GM21576 (cell line): ENCODE results near the gene TM4SF18.

Experiments used
- ATAC-seq: cut with Tn5 transposase; IDR thresholded peaks from one replicate; pipeline ENCODE4 v1.9.1; 2021; ENCODE audit warnings: mild to moderate bottlenecking, moderate library complexity; ENCODE audit not compliant: unreplicated experiment

Gene TM4SF18

GRCh38 chr3:149331396-149331795 is 2.0 kb downstream of the TM4SF18 start:
- no peak for ATAC-seq

GRCh38 chr3:149330609-149331331 is 2.7 kb downstream of the TM4SF18 start:
- no peak for ATAC-seq

GRCh38 chr3:149327156-149327555 is 6.3 kb downstream of the TM4SF18 start:
- ATAC-seq, result no peak

- no peak for ATAC-seq
These were observed 7.9 kb downstream of the TM4SF18 start for GRCh38 chr3:149325581-149325980.

GRCh38 chr3:149324332-149324731 is 9.1 kb downstream of the TM4SF18 start:
- ATAC-seq, result no peak

- ATAC-seq, result no peak
These were observed 11.8 kb downstream of the TM4SF18 start for GRCh38 chr3:149321640-149322039.

GRCh38 chr3:149321136-149321535 is 12.3 kb downstream of the TM4SF18 start:
- ATAC-seq, result no peak

GRCh38 chr3:149319750-149320149 is 13.7 kb downstream of the TM4SF18 start:
- no peak for ATAC-seq

- no peak for ATAC-seq
These were observed 16.4 kb downstream of the TM4SF18 start for GRCh38 chr3:149317072-149317471.

GRCh38 chr3:149316437-149316836 is 17.0 kb downstream of the TM4SF18 start:
- ATAC-seq, result no peak

- no peak for ATAC-seq
These were observed 17.7 kb downstream of the TM4SF18 start for GRCh38 chr3:149315694-149316093.

- no peak for ATAC-seq
These were observed 18.4 kb downstream of the TM4SF18 start for GRCh38 chr3:149314807-149315578.

GRCh38 chr3:149313542-149313941 is 19.9 kb downstream of the TM4SF18 start:
- ATAC-seq, result no peak

GRCh38 chr3:149310796-149311534 is 22.5 kb downstream of the TM4SF18 start:
- no peak for ATAC-seq

GRCh38 chr3:149307435-149307783 is 26.0 kb downstream of the TM4SF18 start:
- no peak for ATAC-seq

- no peak for ATAC-seq
These were observed 26.5 kb downstream of the TM4SF18 start for GRCh38 chr3:149306751-149307434.

- ATAC-seq, result no peak
These were observed 28.1 kb downstream of the TM4SF18 start for GRCh38 chr3:149305376-149305775.

GRCh38 chr3:149299938-149300801 is 33.3 kb downstream of the TM4SF18 start:
- no peak for ATAC-seq

- no peak for ATAC-seq
These were observed 36.5 kb downstream of the TM4SF18 start for GRCh38 chr3:149296972-149297371.

GRCh38 chr3:149292666-149293065 is 40.8 kb downstream of the TM4SF18 start:
- ATAC-seq, result no peak
